GM12801 (cell line): ENCODE results near the gene PCDHB9.
"Not testable (repeated sequence)": the region's sequence is repeated elsewhere in the genome, so short reads cannot be mapped to it uniquely, and the experiment has no call there.

Experiments
- TF ChIP-seq, protein P1 (sequence below): IDR thresholded peaks from one replicate; pipeline ENCODE4 v1.5.1; 2011; ENCODE audit warnings: control low read depth; ENCODE audit not compliant: insufficient read length; ENCODE audit errors: extremely low read depth

PCDHB9 gene

DNA sequence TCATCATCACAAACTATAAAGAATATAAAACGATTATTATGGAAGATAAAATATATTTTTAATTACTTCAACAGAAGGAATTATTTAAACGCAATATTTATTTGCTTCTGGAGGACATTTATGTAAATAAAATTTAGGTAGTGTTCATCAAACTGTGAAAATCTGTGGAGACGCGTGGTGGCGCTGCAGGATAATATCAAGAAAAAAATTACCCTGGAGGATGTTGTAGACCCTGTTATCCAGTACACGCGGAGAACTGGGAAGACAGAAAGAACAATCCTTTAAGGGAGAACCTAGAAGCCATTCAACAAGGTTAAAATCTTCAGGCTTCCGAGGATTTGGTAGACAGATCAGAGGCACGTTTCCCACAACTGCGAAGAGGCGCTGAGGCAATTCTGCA lies 21.5 kb downstream of the PCDHB9 start, which contains the start of gene PCDHB12:
Gene PCDHB12, plus strand, starts transcription at position 242 of the 400 bp plus-strand sequence. CDS start 189 bp downstream, outside the sequence.
- TF ChIP-seq, protein P1, sequence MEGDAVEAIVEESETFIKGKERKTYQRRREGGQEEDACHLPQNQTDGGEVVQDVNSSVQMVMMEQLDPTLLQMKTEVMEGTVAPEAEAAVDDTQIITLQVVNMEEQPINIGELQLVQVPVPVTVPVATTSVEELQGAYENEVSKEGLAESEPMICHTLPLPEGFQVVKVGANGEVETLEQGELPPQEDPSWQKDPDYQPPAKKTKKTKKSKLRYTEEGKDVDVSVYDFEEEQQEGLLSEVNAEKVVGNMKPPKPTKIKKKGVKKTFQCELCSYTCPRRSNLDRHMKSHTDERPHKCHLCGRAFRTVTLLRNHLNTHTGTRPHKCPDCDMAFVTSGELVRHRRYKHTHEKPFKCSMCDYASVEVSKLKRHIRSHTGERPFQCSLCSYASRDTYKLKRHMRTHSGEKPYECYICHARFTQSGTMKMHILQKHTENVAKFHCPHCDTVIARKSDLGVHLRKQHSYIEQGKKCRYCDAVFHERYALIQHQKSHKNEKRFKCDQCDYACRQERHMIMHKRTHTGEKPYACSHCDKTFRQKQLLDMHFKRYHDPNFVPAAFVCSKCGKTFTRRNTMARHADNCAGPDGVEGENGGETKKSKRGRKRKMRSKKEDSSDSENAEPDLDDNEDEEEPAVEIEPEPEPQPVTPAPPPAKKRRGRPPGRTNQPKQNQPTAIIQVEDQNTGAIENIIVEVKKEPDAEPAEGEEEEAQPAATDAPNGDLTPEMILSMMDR, result no peak

- TF ChIP-seq, protein P1, result not testable (repeated sequence)
Observed at GRCh38 chr5:141213656-141214339, 26.8 kb downstream of the PCDHB9 start, which contains the start of gene PCDHB13. PCDHB13 (plus strand) TSS chr5:141213919; CDS start chr5:141214124, 205 bp downstream.

GRCh38 chr5:141223112-141223783 lies 36.3 kb downstream of the PCDHB9 start, which contains the start of gene PCDHB14:
PCDHB14 (plus strand) TSS chr5:141223343; CDS start chr5:141223506, 163 bp downstream.
- TF ChIP-seq, protein P1, result no peak

DNA sequence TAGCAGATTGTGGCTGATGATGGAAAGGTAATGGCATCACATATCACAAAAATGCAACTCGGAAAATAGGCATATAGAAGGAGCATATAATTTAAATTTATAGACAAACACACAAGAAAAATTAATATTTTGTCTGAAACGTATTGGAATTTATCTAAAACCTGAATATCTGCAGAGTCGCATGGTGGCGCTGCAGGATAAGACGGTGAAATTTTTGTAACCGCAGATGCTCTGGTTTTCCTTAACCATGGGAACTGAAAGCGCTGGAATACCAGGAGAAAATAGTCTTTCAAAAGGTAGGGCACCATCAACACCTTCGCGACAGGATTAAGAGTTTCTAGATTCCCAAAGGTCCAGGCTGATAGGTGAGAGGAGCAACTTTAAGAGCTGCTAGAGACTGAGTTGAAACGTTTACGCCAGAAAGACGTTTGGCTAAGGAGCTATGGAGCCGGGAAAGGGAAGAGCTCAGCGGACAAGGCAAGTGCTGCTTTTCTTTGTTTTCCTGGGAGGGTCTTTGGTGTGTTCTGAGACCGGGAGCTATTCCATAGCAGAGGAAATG lies 47.2 kb downstream of the PCDHB9 start:
- TF ChIP-seq, protein P1, result no peak

DNA sequence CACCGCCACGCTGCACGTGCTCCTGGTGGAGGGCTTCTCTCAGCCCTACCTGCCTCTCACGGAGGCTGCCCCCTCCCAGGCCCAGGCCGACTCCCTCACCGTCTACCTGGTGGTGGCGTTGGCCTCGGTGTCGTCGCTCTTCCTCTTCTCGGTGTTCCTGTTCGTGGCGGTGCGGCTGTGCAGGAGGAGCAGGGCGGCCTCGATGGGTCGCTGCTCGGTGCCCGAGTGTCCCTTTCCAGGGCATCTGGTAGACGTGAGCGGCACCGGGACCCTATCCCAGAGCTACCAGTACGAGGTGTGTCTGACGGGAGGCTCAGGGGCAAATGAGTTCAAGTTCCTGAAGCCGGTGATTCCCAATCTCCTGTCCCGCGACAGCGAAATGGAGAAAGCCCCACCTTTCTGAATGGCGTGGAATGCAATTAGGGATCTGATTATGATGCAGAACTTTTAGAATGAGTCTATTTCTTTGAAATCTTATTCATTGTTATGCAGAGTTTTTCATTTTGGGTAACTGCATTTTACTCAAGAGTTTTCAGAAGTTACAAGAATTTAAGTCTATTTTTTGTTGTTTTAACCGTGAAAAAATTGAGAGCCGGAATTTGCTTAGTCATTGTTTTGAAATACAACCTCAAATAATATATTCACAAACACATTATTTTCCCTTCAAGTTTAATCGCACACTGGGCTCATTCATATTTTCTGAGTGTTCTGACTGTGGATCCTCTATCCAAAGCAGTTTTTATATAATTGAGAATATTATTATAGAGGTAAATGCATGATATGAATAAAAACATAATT lies 49.8 kb downstream of the PCDHB9 start:
- TF ChIP-seq, protein P1, result no peak
